Right cardiac atrium (tissue), 5 donors: ENCODE measurements around the gene GYPC. TPM values are rescaled to one million over a fixed set of nuclear protein-coding genes. Genes with fewer than 3 reads are reported as not detected.
"Not testable (repeated sequence)": the region's sequence is repeated elsewhere in the genome, so short reads cannot be mapped to it uniquely, and the experiment has no call there.

ENCODE experiments used
- ATAC-seq, 2 donors: fragments of 200-7000 bp; cut with Tn5 transposase; one replicate each; pipeline versions ENCODE4 v1.8.0 to v1.9.1; 2020; ENCODE audit warnings: moderate library complexity in 2 of 2, mild to moderate bottlenecking in 1 of 2
- DNase-seq, 3 donors: peaks; one replicate each; pipeline ENCODE4 v3.0.0-alpha.2; 2020
- H3K27ac ChIP-seq: one replicate; pipeline ENCODE4 v1.5.1; 2013; ENCODE audit warnings: mild to moderate bottlenecking, low read length, control low read depth, moderate library complexity
- H3K27me3 ChIP-seq: one replicate; pipeline ENCODE4 v1.6.1; 2013; ENCODE audit not compliant: control insufficient read depth, insufficient read depth
- H3K4me1 ChIP-seq: one replicate; pipeline ENCODE4 v1.6.1; 2013; ENCODE audit warnings: low read length; ENCODE audit not compliant: control insufficient read depth, insufficient read depth
- H3K4me3 ChIP-seq: one replicate; pipeline ENCODE4 v1.5.1; 2013; ENCODE audit warnings: low read length, control low read depth
- H3K9me3 ChIP-seq: one replicate; pipeline ENCODE4 v1.6.1; 2013; ENCODE audit warnings: low read length; ENCODE audit not compliant: control insufficient read depth
- WGBS: extraction: QIAGEN DNeasy Blood & Tissue Kit; methylation state at CpG from one replicate; pipeline ENCODE4 v1.1.7; 2013; 5-methylcytosine and 5-hydroxymethylcytosine counted together
- intact Hi-C, 4 donors: fragments of 100-400 bp; cut with DNase I; formaldehyde crosslinking; loops; one replicate each; pipeline versions ENCODE4 v1.11.0 to v1.14.0; 2022 to 2023
- polyA plus RNA-seq: library from polyadenylated mRNA; stranded (reverse); fragments of 200-250 nt; gene quantifications from one replicate; pipeline ENCODE4 v1.2.3, GENCODE V29; 2013
- total RNA-seq, 4 donors: library from RNA; stranded (reverse); fragmentation: NEBNext Ultra II Directional; extraction: Animal tissue kit (Norgen Biotek cat#: 25700); gene quantifications; one replicate each; pipeline ENCODE4 v1.2.1, GENCODE V29; 2021
- donor health status: healthy with polysubstance abuse.
- donor health status: DM: no; HTN: yes; CAD: no.
- donor health status: DM: no; HTN: no; CAD: no.
- donor health status: DM: no; HTN: yes; CAD: no; lungs with severe emphysema.
- donor health status: DM: yes; HTN: yes; CAD: no.

GYPC gene
- total and polyA plus RNA-seq, 5 donors: 83.2 to 113 (median 89.6) TPM

GRCh38 chr2:126638746-126639145 lies 17.2 kb upstream of the GYPC start:
- ATAC-seq (no peak), DNase-seq (no peak)
- intact Hi-C loops: no loop called here
- WGBS: 81% methylated on average over 6 of the region's 6 CpGs
- no peak overlapping the region for H3K27ac ChIP-seq
- no peaks in the 10 kb centered on the region for H3K9me3 ChIP-seq
- H3K4me3 ChIP-seq: no peak overlapping the region
- no peaks in the 10 kb centered on the region for H3K27me3 ChIP-seq
- peaks cover 3% of the 10 kb centered on the region for H3K4me1 ChIP-seq

DNA sequence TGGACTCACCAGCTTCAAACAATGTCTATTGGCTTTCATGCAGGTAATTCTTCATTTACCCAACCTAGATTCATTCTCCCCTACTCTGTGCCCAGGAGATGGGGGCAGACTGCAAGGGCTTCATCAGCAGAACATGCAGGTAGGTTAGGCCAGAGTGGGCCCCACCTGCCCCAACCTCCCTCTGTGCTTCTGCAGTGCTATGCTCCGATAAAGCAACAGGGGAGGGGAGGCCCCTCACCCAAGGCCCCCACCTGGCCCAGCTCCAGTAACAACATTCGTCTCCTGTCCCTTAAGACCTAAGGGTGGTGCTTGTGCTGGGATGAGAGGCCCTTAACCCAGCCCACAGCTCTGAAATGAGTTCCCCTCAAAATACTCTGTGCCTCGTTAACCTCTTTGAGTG lies 16.7 kb upstream of the GYPC start:
- intact Hi-C loops: no loop called here
- H3K27me3 ChIP-seq: no peaks in the 10 kb centered on the region
- no peaks in the 10 kb centered on the region for H3K9me3 ChIP-seq
- DNase-seq (no peak), ATAC-seq (no peak)
- H3K4me1 ChIP-seq: peaks cover 3% of the 10 kb centered on the region
- no peak overlapping the region for H3K4me3 ChIP-seq
- no peak overlapping the region for H3K27ac ChIP-seq
- 74% methylated on average over 3 of the region's 3 CpGs for WGBS

DNA sequence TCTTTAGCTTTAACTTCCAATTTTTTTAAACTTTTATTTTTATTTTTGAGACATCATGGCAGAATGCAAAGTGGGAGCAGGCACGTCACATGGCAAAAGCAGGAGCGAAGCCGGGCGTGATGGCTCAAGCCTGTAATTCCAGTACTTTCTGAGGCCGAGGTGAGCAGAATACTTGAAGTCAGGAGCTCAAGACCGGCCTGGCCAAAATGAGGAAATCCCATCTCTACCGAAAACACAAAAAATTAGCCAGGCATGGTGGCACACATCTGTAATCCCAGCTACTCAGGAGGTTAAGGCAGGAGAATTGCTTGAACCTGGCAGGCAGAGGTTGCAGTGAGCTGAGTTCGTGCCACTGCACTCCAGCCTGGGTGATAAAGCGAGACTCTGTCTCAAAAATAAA lies 14.7 kb upstream of the GYPC start:
- H3K4me1 ChIP-seq, H3K9me3 ChIP-seq, H3K4me3 ChIP-seq, intact Hi-C loops, H3K27me3 ChIP-seq, DNase-seq, H3K27ac ChIP-seq, ATAC-seq: not testable (repeated sequence)
- 98% methylated on average over 9 of the region's 9 CpGs for WGBS

DNA sequence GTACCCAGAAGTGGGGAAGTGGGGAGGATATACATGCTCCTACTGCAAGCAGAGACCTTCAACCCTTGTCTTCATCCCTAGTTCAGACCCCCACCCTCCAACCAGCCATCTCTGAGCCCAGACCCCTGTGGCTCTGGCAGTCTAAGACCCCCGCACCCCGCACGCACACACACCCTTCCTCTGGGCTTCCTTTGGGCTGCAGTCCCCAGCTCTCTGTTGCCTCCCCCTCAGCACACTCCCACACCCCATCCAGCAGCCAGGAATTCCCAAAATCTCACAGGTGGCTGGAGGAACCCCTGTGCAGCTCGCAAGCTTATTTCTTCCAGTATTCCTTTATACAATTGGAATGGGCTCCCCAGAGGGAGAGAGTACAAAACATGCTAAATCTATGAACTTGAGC lies 13.9 kb upstream of the GYPC start:
- intact Hi-C loops: no loop called here
- Histone ChIP-seq H3K27me3 (no peaks in the 10 kb centered on the region), H3K4me1 (no peaks in the 10 kb centered on the region), H3K27ac (no peak overlapping the region), H3K9me3 (no peaks in the 10 kb centered on the region), H3K4me3 (no peak overlapping the region)
- DNase-seq (no peak), ATAC-seq (no peak)
- WGBS: 66% methylated on average over 4 of the region's 4 CpGs

GRCh38 chr2:126643431-126643830 lies 12.5 kb upstream of the GYPC start:
- no peaks in the 10 kb centered on the region for H3K27me3 ChIP-seq
- no peak overlapping the region for H3K4me3 ChIP-seq
- H3K4me1 ChIP-seq: no peaks in the 10 kb centered on the region
- intact Hi-C loops: no loop called here
- ATAC-seq (no peak), DNase-seq (no peak)
- no peaks in the 10 kb centered on the region for H3K9me3 ChIP-seq
- 84% methylated on average over 6 of the region's 6 CpGs for WGBS
- H3K27ac ChIP-seq: no peak overlapping the region

- DNase-seq (no peak), ATAC-seq (no peak)
- H3K9me3 ChIP-seq: no peaks in the 10 kb centered on the region
- no peaks in the 10 kb centered on the region for H3K27me3 ChIP-seq
- no peak overlapping the region for H3K27ac ChIP-seq
- H3K4me1 ChIP-seq: no peaks in the 10 kb centered on the region
- WGBS: 88% methylated on average over 3 of the region's 3 CpGs
- intact Hi-C loops: no loop called here
- no peak overlapping the region for H3K4me3 ChIP-seq
These were observed 12.0 kb upstream of the GYPC start for GRCh38 chr2:126643972-126644371.

GRCh38 chr2:126644630-126645191 lies 11.2 kb upstream of the GYPC start:
- 33% methylated on average over 2 of the region's 2 CpGs for WGBS
- no peak overlapping the region for H3K4me3 ChIP-seq
- ATAC-seq (no peak), DNase-seq (no peak)
- no peaks in the 10 kb centered on the region for H3K4me1 ChIP-seq
- intact Hi-C loops: no loop called here
- H3K9me3 ChIP-seq: no peaks in the 10 kb centered on the region
- no peak overlapping the region for H3K27ac ChIP-seq
- H3K27me3 ChIP-seq: no peaks in the 10 kb centered on the region

DNA sequence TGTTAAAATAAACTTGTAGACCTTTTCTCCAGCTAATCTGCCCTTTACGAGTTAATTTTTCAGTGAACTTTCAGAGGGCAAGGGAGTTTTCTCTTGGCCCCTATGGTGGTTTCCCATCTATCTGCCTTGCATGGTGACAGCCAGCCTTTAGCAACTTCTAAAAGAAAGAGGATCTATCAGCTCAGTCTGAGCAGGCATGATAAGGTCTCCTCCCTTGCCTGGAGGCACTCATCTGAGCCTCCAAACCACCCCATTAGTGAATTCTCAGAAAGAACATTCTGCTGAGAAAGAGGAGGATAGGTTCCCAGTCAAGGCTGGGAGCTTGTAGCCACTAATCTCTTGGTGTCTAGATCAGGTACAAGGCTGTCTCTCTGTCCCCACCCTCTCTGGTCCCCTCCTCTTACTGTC lies 10.7 kb upstream of the GYPC start:
- no peak for ATAC-seq
- Histone ChIP-seq H3K4me1 (no peaks in the 10 kb centered on the region), H3K27ac (no peak overlapping the region), H3K9me3 (no peaks in the 10 kb centered on the region), H3K27me3 (no peaks in the 10 kb centered on the region), H3K4me3 (no peak overlapping the region)
- WGBS: 63% methylated on average over 1 of the region's 1 CpG
- DNase-seq: no peak
- intact Hi-C loops: no loop called here

DNA sequence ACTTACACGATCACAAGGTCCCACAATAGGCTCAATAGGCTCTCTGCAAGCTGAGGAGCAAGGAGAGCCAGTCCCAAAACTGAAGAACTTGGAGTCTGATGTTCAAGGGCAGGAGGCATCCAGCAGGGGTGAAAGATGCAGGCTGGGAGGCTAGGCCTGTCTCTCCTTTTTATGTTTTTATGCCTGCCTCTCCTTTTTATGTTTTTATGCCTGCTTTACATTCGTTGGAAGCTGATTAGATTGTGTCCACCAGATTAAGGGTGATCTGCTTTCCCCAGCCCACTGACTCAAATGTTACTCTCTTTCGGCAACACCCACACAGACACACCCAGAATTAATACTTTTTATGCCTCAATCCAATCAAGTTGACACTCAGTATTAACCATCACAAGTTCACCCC lies 9.9 kb upstream of the GYPC start:
- H3K4me1 ChIP-seq: no peaks in the 10 kb centered on the region
- no peak overlapping the region for H3K4me3 ChIP-seq
- H3K9me3 ChIP-seq: no peaks in the 10 kb centered on the region
- H3K27me3 ChIP-seq: no peaks in the 10 kb centered on the region
- WGBS: 83% methylated on average over 3 of the region's 3 CpGs
- no peak overlapping the region for H3K27ac ChIP-seq
- no peak for DNase-seq
- intact Hi-C loops: no loop called here
- no peak for ATAC-seq

DNA sequence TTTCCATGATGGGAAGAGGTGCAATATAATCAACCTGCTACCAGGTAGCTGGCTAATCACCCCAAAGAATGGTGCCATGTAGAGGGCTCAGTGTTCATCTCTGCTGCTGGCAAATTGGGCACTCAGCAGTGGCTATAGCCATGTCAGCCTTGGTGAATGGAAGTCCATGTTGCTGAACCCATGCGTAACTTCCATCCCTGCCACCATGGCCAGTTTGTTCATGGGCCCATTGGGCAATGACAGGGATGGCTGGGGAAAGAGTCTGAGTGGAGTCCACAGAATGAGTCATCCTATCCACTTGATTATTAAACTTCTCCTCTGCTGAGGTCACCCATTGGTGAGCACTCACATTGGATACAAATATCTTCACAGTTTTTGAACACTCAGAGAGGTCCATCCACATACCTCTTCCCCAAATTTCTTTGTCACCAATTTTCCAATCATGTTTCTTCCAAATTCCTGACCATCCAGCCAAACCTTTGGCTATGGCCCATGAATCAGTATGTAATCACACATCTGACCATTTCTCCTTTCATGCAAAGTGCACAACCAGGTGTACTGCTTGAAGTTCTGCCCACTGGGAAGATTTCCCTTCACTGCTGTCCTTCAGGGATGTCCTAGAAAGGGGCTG lies 8.1 kb upstream of the GYPC start:
- H3K27me3 ChIP-seq, intact Hi-C loops: not testable (repeated sequence)

DNA sequence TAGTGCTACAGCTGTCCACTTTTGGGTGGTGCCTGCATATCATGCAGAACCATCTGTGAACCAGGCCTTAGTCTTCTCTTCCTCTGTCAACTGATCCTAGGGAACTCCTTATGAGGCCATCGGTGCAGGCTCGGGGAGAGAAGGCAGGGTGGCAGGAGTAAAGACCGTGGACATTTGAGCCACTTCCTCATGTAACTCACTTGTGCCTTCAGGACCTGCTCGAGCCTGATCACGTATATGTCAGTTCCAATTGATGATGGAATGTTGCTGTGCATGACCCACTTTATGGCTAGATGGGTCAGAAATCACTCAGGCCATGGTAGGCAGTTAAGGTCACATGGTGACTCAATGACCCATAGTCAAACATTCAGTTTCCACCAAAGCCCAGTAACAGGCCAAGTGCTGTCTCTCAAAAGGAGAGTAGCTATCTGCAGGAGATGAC lies 7.6 kb upstream of the GYPC start:
- H3K9me3 ChIP-seq, H3K4me3 ChIP-seq, intact Hi-C loops, H3K4me1 ChIP-seq, H3K27ac ChIP-seq, ATAC-seq, H3K27me3 ChIP-seq, DNase-seq: not testable (repeated sequence)
- WGBS: 88% methylated on average over 5 of the region's 5 CpGs

More for the DNA sequence above, 8.1 kb upstream of the GYPC start:
- H3K9me3 ChIP-seq, H3K4me1 ChIP-seq, H3K4me3 ChIP-seq, H3K27ac ChIP-seq, ATAC-seq, DNase-seq: not testable (repeated sequence)
- WGBS: 96% methylated on average over 1 of the region's 1 CpG

- DNase-seq: no peak
- Histone ChIP-seq H3K27me3 (no peaks in the 10 kb centered on the region), H3K27ac (no peak overlapping the region), H3K4me1 (no peaks in the 10 kb centered on the region), H3K4me3 (no peak overlapping the region), H3K9me3 (no peaks in the 10 kb centered on the region)
- 96% methylated on average over 1 of the region's 1 CpG for WGBS
- no peak for ATAC-seq
- intact Hi-C loops: no loop called here
These were observed 6.9 kb upstream of the GYPC start for GRCh38 chr2:126649101-126649500.
